Liver (tissue), 9 donors: ENCODE results near the gene COL4A4. TPM values are rescaled to one million over a fixed set of nuclear protein-coding genes. Genes with fewer than 3 reads are reported as not detected.

Experiments
- DNase-seq: peaks from one replicate; pipeline ENCODE4 v3.0.0-alpha.2; 2017; ENCODE audit warnings: low spot score
- H3K27ac ChIP-seq, 2 donors: one replicate each; pipeline ENCODE4 v1.7.0; 2013; ENCODE audit warnings: inconsistent platforms in 2 of 2, low read length in 2 of 2, control low read depth in 1 of 2, low read depth in 1 of 2, mild to moderate bottlenecking in 1 of 2
- H3K27me3 ChIP-seq, 4 donors: one replicate each; pipeline versions ENCODE4 v1.6.1 to v1.7.0; 2013; ENCODE audit warnings: low read length in 3 of 4, inconsistent platforms in 1 of 4, mild to moderate bottlenecking in 1 of 4, moderate library complexity in 1 of 4; ENCODE audit not compliant: control insufficient read depth in 4 of 4, insufficient read depth in 4 of 4
- H3K36me3 ChIP-seq, 4 donors: one replicate each; pipeline versions ENCODE4 v1.6.1 to v1.7.0; 2013; ENCODE audit warnings: low read length in 3 of 4, mild to moderate bottlenecking in 3 of 4, low read depth in 1 of 4, moderate library complexity in 1 of 4; ENCODE audit not compliant: control insufficient read depth in 4 of 4, insufficient read depth in 3 of 4
- H3K4me1 ChIP-seq, 4 donors: one replicate each; pipeline versions ENCODE4 v1.6.1 to v1.7.0; 2013; ENCODE audit warnings: low read length in 3 of 4, mild to moderate bottlenecking in 3 of 4, moderate library complexity in 1 of 4; ENCODE audit not compliant: control insufficient read depth in 4 of 4, insufficient read depth in 4 of 4
- H3K4me3 ChIP-seq, 3 donors: one replicate each; pipeline versions ENCODE4 v1.6.1 to v1.7.0; 2013; ENCODE audit warnings: low read length in 3 of 3, control low read depth in 1 of 3, low read depth in 1 of 3, mild to moderate bottlenecking in 1 of 3
- H3K9ac ChIP-seq, 2 donors: one replicate each; pipeline ENCODE4 v1.7.0; 2013; ENCODE audit warnings: low read length in 2 of 2, mild to moderate bottlenecking in 2 of 2, moderate library complexity in 2 of 2, control low read depth in 1 of 2, low read depth in 1 of 2
- H3K9me3 ChIP-seq, 4 donors: one replicate each; pipeline versions ENCODE4 v1.6.1 to v1.7.0; 2013; ENCODE audit warnings: low read length in 3 of 4; ENCODE audit not compliant: control insufficient read depth in 4 of 4
- EGR1 ChIP-seq, 2 donors: IDR thresholded peaks; 2 replicates each; pipeline ENCODE4 v1.6.1; 2016 to 2018; ENCODE audit warnings: antibody characterized with exemption in 2 of 2, low read depth in 2 of 2
- FOXA1 ChIP-seq: IDR thresholded peaks from 2 replicates; pipeline ENCODE4 v1.6.1; 2016; ENCODE audit warnings: antibody characterized with exemption
- FOXA2 ChIP-seq: IDR thresholded peaks from 2 replicates; pipeline ENCODE4 v1.6.1; 2016; ENCODE audit warnings: antibody characterized with exemption
- GABPA ChIP-seq, 2 donors: IDR thresholded peaks in 1 of 2; conservative IDR thresholded peaks in 1 of 2; 2 replicates each; pipeline ENCODE4 v1.6.1; 2016; ENCODE audit warnings: antibody characterized with exemption in 2 of 2, mild to moderate bottlenecking in 1 of 2, moderate library complexity in 1 of 2
- HNF4A ChIP-seq, 2 donors: conservative IDR thresholded peaks; 2 replicates each; pipeline ENCODE4 v1.6.1; 2016; ENCODE audit warnings: antibody characterized with exemption in 2 of 2, mild to moderate bottlenecking in 2 of 2
- HNF4G ChIP-seq: IDR thresholded peaks from 2 replicates; pipeline ENCODE4 v1.6.1; 2016; ENCODE audit warnings: antibody characterized with exemption
- JUND ChIP-seq, 2 donors: IDR thresholded peaks; 2 replicates each; pipeline ENCODE4 v1.6.1; 2016; ENCODE audit warnings: antibody characterized with exemption in 2 of 2
- NR2F2 ChIP-seq: IDR thresholded peaks from 2 replicates; pipeline ENCODE4 v1.6.1; 2016; ENCODE audit warnings: antibody characterized with exemption
- RAD21 ChIP-seq, 2 donors: IDR thresholded peaks; 2 replicates each; pipeline ENCODE4 v1.6.1; 2016; ENCODE audit warnings: antibody characterized with exemption in 2 of 2, mild to moderate bottlenecking in 2 of 2
- RXRA ChIP-seq, 2 donors: IDR thresholded peaks; 2 replicates each; pipeline ENCODE4 v1.6.1; 2017 to 2018; ENCODE audit warnings: antibody characterized with exemption in 2 of 2, mild to moderate bottlenecking in 1 of 2
- SP1 ChIP-seq: IDR thresholded peaks from 2 replicates; pipeline ENCODE4 v1.6.1; 2018; ENCODE audit warnings: antibody characterized with exemption, mild to moderate bottlenecking
- WGBS: extraction: QIAGEN DNeasy Blood & Tissue Kit; methylation state at CpG from one replicate; pipeline ENCODE4 v1.1.7; 2013; 5-methylcytosine and 5-hydroxymethylcytosine counted together
- polyA plus RNA-seq, 2 donors: library from polyadenylated mRNA; stranded (reverse) in 1 of 2; unstranded in 1 of 2; fragments of 200-250 nt in 1 of 2; fragments of >200 nt in 1 of 2; fragmentation: Nextera tagmentation in 1 of 2; extraction: Ambion mirVana in 1 of 2; gene quantifications; one replicate each; pipeline versions ENCODE4 v1.2.1 to v1.2.3, GENCODE V29; 2013 to 2015
- total RNA-seq, 2 donors: library from RNA; depleted of rRNA; stranded (reverse); fragments of >200 nt; gene quantifications; one replicate each; pipeline ENCODE4 v1.2.3, GENCODE V29; 2014
- TF ChIP-seq, protein P1 (sequence below): IDR thresholded peaks from 2 replicates; pipeline ENCODE4 v1.6.1; 2016; ENCODE audit warnings: antibody characterized with exemption
- TF ChIP-seq, protein P2 (sequence below): IDR thresholded peaks from 2 replicates; pipeline ENCODE4 v1.6.1; 2016; ENCODE audit warnings: antibody characterized with exemption, mild to moderate bottlenecking
- TF ChIP-seq, protein P3 (sequence below): IDR thresholded peaks from 2 replicates; pipeline ENCODE4 v1.6.1; 2016; ENCODE audit warnings: antibody characterized with exemption
- TF ChIP-seq, protein P4 (sequence below): IDR thresholded peaks from 2 replicates; pipeline ENCODE4 v1.6.1; 2016; ENCODE audit warnings: antibody characterized with exemption
- donor health status: healthy.
- donor health status: healthy.
- donor health status: healthy.
- donor health status: healthy.
- donor health status: healthy.

Gene COL4A4
- total and polyA plus RNA-seq, 4 donors, result 0.14 to 3.8 (median 0.82) TPM

DNA sequence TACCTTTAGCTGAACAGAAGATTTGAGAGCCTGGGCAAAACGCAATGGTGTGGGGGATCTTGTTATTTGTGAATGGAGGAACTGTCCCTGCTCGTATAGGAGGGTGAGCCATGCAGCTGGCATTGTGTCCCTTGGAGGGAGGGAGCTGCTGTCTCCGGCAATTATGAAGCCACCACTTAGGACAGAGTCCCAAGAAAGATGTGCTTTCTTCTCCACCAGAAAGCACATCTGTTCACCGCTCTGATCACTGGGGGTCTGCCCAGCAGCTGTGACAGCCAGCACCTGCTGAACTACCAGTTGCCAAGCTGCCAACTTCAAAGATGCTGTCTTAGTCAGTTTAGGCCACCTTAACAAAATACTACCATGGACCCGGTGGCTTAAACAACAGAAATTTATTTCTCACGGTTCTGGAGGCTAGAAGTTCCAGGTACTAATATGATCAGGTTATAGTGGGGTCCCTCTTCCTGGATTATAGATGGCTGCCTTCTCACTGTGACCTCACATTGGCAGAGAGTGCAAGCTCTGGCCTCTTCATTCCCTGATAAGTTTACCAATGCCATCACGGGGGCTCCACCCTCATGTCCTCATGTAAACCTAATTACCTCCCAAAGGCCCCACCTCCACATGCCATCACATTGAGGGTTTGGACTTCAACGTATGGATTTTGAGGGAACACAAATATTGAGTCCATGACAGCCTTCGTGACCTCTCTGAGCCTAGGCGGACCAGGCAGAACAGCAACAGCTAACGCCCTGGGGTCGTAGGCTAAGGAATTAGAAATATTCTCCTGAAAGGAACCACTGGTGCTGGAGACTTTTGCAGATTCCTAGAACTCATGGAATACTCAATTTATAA, 179.9 kb downstream of the COL4A4 start:
- H3K4me3 ChIP-seq, result no peak overlapping the region
- no peaks in the 10 kb centered on the region for H3K27me3 ChIP-seq
- H3K36me3 ChIP-seq, result no peaks in the 10 kb centered on the region
- H3K27ac ChIP-seq, result no peak overlapping the region
- no peak overlapping the region for H3K9ac ChIP-seq
- 89% methylated on average over 12 of the region's 12 CpGs for WGBS
- DNase-seq, result no peak
- no peaks in the 10 kb centered on the region for H3K9me3 ChIP-seq
- TF ChIP-seq RAD21 (IDR thresholded peaks at IDR 0.05), result no peak
- TF ChIP-seq, protein P1, sequence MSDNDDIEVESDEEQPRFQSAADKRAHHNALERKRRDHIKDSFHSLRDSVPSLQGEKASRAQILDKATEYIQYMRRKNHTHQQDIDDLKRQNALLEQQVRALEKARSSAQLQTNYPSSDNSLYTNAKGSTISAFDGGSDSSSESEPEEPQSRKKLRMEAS, result no peak
- no peak for TF ChIP-seq NR2F2
- TF ChIP-seq, protein P2, sequence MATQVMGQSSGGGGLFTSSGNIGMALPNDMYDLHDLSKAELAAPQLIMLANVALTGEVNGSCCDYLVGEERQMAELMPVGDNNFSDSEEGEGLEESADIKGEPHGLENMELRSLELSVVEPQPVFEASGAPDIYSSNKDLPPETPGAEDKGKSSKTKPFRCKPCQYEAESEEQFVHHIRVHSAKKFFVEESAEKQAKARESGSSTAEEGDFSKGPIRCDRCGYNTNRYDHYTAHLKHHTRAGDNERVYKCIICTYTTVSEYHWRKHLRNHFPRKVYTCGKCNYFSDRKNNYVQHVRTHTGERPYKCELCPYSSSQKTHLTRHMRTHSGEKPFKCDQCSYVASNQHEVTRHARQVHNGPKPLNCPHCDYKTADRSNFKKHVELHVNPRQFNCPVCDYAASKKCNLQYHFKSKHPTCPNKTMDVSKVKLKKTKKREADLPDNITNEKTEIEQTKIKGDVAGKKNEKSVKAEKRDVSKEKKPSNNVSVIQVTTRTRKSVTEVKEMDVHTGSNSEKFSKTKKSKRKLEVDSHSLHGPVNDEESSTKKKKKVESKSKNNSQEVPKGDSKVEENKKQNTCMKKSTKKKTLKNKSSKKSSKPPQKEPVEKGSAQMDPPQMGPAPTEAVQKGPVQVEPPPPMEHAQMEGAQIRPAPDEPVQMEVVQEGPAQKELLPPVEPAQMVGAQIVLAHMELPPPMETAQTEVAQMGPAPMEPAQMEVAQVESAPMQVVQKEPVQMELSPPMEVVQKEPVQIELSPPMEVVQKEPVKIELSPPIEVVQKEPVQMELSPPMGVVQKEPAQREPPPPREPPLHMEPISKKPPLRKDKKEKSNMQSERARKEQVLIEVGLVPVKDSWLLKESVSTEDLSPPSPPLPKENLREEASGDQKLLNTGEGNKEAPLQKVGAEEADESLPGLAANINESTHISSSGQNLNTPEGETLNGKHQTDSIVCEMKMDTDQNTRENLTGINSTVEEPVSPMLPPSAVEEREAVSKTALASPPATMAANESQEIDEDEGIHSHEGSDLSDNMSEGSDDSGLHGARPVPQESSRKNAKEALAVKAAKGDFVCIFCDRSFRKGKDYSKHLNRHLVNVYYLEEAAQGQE, result no peak
- no peak for TF ChIP-seq SP1
- TF ChIP-seq JUND (IDR thresholded peaks at IDR 0.05), result no peak
- TF ChIP-seq RXRA (IDR thresholded peaks at IDR 0.05), result no peak
- TF ChIP-seq HNF4G, result no peak
- no peak for TF ChIP-seq GABPA (IDR thresholded peaks at IDR 0.05 in 1 of 2, conservative IDR thresholded peaks at IDR 0.05 in 1 of 2)
- TF ChIP-seq HNF4A (conservative IDR thresholded peaks at IDR 0.05), result no peak
- TF ChIP-seq EGR1 (IDR thresholded peaks at IDR 0.05; ENCODE audit: low read depth in 2 of 2), result no peak
- TF ChIP-seq, protein P3, sequence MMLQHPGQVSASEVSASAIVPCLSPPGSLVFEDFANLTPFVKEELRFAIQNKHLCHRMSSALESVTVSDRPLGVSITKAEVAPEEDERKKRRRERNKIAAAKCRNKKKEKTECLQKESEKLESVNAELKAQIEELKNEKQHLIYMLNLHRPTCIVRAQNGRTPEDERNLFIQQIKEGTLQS, result no peak
- no peak for TF ChIP-seq FOXA2
- TF ChIP-seq FOXA1, result no peak
- peaks cover 0 to 8% (median 4%) of the 10 kb centered on the region in 4 donors for H3K4me1 ChIP-seq

DNA sequence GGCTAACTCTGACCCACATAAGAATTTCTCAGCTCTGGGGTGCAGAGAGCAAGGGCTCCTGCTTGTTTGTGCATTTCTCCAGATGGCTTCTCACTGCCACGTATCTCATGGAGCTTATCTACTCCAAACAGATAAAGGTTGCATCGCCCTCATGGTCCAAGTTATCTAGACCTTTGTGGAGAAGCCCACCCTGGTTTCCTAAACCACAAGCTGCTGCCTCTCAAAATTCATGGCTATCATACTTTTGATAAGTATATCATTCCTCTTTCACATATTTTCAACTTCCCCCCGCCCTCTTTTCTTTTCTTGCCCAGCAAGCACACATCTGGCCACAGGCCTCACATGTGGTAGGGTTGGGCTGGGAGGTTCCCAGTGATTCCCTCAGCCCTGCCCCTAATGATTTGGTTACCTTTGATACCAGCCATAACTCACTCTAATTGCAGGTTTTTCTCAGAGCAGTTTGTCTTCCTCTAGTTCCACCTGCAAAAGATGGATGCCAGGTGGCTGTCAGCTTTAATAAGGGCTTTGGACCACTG, 182.1 kb downstream of the COL4A4 start:
- Histone ChIP-seq H3K27ac (no peak overlapping the region), H3K27me3 (no peaks in the 10 kb centered on the region), H3K9ac (no peak overlapping the region), H3K4me3 (no peak overlapping the region), H3K9me3 (no peaks in the 10 kb centered on the region), H3K36me3 (no peaks in the 10 kb centered on the region), H3K4me1 (peaks cover 0 to 8% (median 4%) of the 10 kb centered on the region in 4 donors)
- no peak for DNase-seq
- WGBS, result 72% methylated on average over 3 of the region's 3 CpGs
- TF ChIP-seq, protein P4, sequence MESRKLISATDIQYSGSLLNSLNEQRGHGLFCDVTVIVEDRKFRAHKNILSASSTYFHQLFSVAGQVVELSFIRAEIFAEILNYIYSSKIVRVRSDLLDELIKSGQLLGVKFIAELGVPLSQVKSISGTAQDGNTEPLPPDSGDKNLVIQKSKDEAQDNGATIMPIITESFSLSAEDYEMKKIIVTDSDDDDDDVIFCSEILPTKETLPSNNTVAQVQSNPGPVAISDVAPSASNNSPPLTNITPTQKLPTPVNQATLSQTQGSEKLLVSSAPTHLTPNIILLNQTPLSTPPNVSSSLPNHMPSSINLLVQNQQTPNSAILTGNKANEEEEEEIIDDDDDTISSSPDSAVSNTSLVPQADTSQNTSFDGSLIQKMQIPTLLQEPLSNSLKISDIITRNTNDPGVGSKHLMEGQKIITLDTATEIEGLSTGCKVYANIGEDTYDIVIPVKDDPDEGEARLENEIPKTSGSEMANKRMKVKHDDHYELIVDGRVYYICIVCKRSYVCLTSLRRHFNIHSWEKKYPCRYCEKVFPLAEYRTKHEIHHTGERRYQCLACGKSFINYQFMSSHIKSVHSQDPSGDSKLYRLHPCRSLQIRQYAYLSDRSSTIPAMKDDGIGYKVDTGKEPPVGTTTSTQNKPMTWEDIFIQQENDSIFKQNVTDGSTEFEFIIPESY, result no peak
